Ramos (cell line): ENCODE results near the gene CACNG8.

Experiments used
- in situ Hi-C: fragments of 300-500 bp; cut with MboI; formaldehyde crosslinking; loops from one replicate; pipeline ENCODE4 v1.14.3; 2022; ENCODE audit warnings: low sequenced_read_pairs; ENCODE audit not compliant: unreplicated experiment

The CACNG8 gene

GRCh38 chr19:53960886-53961285 is 1.9 kb upstream of the CACNG8 start:
- in situ Hi-C loops, result no loop called here

DNA sequence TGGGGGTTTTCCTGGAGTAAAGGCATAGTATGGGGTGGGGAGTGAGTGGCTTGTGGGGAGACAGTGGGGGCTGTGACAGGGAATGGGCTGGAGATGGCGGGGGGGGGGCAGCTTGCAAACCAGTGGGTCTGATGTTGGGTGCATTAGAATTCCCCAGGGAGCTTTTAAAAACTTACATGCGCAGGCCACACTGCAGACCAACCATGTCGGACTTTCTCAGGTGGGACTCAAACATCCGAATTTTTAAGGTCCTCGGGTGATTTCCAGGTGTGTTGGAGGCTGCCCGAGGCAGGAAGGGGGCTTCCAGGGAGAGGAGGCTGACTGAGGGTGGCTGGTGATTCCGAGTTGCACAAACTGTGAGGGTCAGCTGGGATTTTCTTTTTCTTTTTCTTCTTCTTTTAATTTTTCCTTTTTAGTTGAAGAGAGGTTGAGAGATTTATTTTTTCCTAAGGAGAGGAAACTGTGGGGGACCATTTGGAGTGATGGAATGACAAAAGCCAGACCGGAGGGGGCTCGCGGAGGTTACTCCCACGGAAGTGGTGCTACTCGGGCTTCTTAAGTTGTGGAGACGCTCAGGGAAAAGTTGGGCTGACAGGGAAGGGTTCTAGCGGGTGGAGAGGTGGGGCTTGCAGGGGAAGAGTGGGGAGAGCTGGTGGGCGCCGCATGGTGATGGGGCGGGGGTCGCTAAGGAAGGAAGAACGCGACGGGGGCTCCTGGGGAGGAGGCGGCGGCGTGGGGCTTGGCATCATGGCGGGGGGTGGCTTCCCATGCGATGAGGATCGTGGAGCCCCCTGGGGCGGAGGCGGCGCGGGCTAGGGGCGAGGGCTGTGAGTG is 997 bp upstream of the CACNG8 start:
- in situ Hi-C loops, result no loop called here

GRCh38 chr19:53965091-53965490 is 2.4 kb downstream of the CACNG8 start:
- in situ Hi-C loops, result no loop called here

GRCh38 chr19:53966931-53967330 is 4.2 kb downstream of the CACNG8 start:
- in situ Hi-C loops, result no loop called here

DNA sequence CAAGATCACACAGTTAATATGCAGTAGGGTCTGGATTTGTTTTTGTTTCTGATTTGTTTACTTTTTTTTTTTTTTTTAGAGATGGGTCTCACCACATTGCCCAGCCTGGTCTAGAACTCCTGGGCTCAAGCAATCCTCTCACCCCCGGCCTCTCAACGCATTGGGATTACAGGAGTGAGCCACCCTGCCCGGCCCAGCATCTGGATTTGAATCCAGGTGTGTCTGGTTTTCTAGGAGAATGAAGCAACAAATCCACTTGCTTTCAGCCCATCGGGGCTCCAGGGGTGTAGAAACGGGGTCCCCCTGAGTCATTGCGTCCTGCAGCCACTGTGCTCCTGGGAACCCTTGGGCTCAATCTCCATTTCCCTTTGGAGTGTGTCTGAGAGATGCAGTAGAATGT is 6.6 kb downstream of the CACNG8 start:
- in situ Hi-C loops, result no loop called here

DNA sequence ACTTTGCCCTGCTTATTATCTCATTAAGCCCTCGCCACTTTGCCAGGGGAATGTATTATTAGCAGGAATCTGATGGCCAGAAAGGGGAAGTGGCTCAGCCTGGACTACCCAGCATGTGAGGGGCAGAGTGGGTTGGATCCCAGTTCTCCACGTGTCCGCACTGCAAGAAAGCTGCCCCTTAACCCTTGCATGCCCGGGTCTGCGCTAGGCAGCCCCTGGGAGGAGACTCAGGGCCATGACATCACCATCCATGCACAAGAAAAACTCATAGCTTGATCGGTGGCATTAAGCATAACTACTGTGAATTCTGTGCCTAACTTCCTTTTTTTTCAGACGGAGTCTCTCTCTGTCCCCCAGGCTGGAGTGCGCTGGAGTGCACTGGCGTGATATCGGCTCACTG is 8.9 kb downstream of the CACNG8 start:
- in situ Hi-C loops, result no loop called here

DNA sequence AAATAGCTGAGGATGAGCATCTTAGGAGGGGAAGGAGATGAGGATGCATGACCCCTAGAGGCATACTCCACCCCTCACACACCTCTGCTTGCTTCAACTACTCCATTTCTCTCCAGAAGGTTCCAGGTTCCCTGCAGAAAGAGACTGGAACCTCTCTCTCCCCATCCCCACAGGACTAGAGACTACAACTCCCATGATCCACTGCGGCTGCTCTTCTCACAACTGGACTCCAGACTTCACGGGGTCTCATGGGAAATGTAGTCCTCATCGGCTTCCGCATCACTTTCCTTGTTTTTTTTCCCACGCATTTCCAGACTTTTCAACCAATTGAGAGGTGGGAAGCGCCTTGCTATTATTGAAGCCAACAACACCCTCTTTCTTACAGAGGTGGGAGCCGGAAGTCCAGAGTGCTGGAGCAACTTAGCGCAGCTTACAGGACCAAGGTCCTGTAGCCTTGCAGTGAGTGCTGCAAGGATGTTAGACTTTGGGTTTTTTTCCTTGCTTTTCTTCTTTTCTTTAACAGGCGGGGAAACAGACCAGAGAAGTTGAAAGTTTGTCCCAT is 14.8 kb downstream of the CACNG8 start:
- in situ Hi-C loops, result no loop called here

GRCh38 chr19:53977991-53978731 is 15.4 kb downstream of the CACNG8 start:
- in situ Hi-C loops, result no loop called here

DNA sequence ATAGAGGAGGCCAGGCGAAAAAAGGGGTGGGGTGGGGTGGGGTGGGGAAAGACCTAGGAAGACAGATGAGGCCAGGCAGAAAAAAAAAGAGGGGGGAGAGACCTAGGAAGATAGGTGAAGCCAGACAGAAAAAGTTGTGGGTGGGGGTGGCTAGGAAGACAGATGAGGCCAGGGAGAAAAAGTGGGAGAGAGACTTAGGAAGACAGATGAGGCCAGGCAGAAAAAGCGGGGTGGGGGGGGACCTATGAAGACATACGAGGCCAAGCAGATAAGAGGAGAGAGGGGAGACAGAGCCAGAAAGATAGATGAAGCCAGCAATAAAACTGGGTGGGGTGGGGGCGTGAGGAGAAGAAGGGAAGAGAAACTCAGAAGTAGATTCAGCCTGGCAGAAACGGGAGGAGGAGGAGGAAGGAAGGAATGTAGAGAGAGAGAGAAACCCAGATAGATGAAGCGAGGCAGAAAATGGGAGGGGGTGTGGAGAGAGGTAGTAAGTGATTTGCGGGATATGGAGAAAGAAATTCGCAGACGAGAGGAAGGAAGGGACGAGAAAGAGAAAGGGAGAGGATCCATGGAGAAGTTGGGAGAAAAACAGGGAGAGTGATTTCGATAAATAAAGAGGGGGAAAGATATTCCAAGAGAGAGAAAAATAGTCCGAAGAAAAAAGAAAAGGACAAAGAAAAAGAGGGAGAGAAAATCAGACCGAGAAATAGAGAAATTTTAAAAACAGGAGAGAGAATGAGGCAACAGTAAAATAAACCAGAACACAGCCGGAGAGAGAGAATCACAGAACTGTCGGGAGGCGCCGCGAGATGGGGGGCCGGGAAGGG is 16.5 kb downstream of the CACNG8 start:
- in situ Hi-C loops, result no loop called here

- in situ Hi-C loops, result no loop called here
Measured at GRCh38 chr19:53980539-53981375, 18.0 kb downstream of the CACNG8 start.

DNA sequence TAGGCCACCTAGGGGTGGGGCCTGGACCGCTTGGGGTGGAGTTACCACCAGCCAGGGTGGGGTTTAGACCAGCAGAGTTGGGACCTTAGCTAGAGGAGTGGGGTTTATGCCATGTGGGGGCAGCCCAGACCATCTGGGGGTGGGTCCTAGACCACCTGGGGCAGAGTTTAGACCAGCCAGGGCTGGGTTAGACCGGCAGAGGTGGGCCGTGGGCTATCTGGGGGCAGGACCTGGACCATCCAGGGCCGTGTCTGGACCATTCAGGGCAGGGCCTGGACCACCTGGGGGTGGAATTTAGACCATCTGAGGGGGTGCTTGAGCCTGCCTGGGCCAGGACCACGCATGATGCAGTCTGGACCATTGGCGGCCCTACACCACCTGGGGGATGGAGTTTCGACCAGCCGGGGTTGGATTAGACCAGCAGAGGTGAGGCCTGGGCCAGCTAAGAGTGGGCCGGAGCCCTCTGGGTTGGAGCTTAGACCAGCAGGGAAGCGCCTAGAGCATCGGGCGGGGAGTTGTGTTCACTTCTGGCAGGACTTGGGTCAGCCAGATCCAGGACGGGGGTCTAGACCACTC is 18.7 kb downstream of the CACNG8 start:
- in situ Hi-C loops, result no loop called here

- in situ Hi-C loops, result no loop called here
Measured at GRCh38 chr19:53982001-53982451, 19.3 kb downstream of the CACNG8 start.

GRCh38 chr19:53982611-53983010 is 19.9 kb downstream of the CACNG8 start:
- in situ Hi-C loops, result no loop called here

DNA sequence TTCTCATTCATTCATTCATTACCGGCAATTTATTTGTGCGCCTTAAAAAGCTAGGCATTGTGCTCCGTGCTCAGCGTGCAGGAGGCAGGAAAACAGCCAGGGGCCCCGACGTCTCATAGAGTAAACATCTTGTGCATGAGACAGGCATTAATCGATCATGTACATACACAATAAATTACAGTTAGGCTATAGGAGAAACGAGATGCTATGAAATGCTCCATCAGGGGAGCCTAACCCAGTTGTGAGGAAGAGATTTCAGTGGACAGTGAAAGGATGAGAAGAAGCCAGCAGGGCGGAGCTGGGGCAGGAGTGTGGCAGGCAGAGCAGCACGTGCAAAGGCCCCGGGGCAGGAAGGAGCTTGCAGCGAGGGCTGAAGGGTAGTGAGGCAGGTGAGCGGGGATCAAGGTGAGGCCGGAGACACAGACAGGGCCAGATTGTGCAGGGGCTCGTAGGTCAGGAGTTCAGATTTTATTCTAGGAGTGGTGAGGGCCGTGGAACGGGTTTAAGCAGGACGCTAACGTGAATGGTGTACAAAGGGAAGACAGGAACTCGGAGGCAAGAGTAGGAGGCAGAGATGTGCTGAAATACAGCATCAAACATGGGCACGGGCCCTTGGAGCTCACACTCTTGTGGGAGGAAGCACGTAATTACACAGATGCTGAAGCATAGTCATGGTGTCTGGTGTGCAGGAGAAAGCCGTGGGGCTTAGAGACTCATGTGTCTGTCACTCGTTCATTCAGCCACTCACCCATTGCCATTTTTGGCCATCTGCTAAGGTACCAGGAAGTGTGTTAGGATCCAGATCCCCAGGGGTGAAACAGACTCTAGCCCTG is 20.9 kb downstream of the CACNG8 start:
- in situ Hi-C loops, result no loop called here

DNA sequence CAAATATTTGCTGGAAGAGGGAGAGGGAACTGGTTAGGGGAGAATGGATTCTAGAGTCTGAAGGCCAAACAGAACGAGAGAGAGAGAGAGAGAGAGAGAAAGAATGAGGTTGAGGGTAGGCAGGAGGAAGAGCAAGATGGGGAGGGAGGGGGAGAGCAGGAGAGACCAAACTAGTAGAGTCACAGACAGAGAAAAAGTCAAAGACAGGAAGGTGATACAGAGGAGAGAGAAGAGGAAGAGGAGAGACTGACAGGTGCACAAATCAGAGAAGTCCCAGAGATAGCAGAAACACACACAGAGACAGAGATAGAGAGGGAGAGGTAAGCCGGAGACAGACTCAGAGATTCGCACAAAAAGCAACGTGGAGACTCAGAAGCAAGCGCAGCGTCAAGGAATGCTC is 23.1 kb downstream of the CACNG8 start:
- in situ Hi-C loops, result no loop called here

GRCh38 chr19:53988981-53989380 is 26.2 kb downstream of the CACNG8 start:
- in situ Hi-C loops, result no loop called here

DNA sequence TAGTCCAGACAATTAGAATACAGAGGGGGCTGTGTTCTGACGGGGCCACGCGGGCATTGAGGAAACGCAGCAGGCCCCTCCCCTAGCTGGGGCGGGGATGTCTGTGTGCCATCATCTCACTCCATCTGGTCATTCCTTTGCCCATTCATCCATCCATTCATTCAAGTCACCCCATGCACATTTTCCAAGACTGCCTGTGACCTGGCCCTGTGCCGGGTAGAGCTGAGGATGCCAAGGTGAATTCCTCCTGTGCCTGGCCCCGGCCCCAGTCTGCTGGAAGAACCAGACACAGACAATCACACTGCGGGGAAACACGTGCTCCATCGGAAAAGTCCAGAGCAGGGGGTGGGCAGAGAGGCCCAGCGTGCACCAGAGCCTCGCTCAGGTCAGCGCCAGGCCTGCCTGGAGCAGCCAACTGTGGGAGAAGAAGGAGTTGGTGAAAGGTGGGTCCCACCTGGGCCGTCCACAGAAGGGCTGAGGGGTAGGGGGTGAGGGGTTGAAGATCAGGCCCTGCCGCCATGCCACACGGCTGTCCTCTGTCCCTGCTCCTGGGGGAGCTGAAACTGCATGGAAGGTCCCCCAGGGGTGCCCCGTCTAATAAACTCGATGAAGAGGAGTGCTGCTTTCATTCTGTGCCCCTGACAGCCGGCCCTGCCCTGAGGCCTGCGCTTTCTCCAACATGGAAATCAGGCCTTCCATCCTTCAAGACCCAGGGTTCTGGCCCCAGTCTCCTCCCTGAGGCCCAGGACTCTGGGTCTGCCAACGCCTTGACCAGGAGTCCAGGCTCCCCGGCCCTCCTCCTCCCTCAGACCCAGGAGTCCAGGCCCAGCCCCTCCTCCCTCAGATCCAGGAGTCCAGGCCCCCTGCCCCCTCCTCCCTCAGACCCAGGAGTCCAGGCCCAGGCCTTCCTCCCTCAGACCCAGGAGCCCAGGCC is 27.1 kb downstream of the CACNG8 start:
- in situ Hi-C loops, result no loop called here
